ENCODE results near the gene MRC2.

- no peak for TF ChIP-seq CTCF (IDR thresholded peaks at IDR 0.05; ENCODE audit: insufficient read depth, low read depth, low read length)
- no peak for TF ChIP-seq EZH2 (IDR thresholded peaks at IDR 0.05; ENCODE audit: insufficient read depth, low read length)
These were observed 13.7 kb downstream of the MRC2 start for GRCh38 chr17:62641153-62641552.
